SK-N-SH (cell line): Measurements from ENCODE around the gene MLX. TPM values are rescaled to one million over a fixed set of nuclear protein-coding genes. Genes with fewer than 3 reads are reported as not detected.

ENCODE experiments used
- CTCF ChIA-PET: fragments of 300-600, 350-600 bp; formaldehyde crosslinking; extraction: SDS; loops from one replicate; lab custom pipeline; 2021; lab: Yijun Ruan, JAX
- POLR2A ChIA-PET: fragments of 350-600 bp; sonication (Branson Sonifier 250); formaldehyde crosslinking; extraction: SDS; loops from one replicate; lab custom pipeline; 2020; ENCODE audit warnings: antibody characterized with exemption, inconsistent platforms; lab: Yijun Ruan, JAX
- DNase-seq: peaks from one replicate; pipeline ENCODE4 v3.0.0; 2012
- H2AFZ ChIP-seq: fragments of 200-600 bp; sonication (generic); 2 replicates; pipeline ENCODE4 v1.8.1; 2016; ENCODE audit warnings: antibody characterized with exemption, mild to moderate bottlenecking, low read depth
- H3F3A ChIP-seq: fragments of 200-600 bp; sonication (generic); replicated peaks from 2 replicates; pipeline ENCODE3; 2016; ENCODE audit warnings: antibody characterized with exemption, mild to moderate bottlenecking; ENCODE audit not compliant: insufficient read depth
- H3K27ac ChIP-seq, 2 experiments: fragments of 200-500 bp in 1 of 2; fragments of 200-600 bp in 1 of 2; sonication (Bioruptor generic) in 1 of 2; sonication (generic), shearing (Covaris generic) in 1 of 2; 2 replicates each; pipeline versions ENCODE4 v1.5.1 to v1.6.1; 2014 to 2016; ENCODE audit warnings: low read depth in 2 of 2, inconsistent platforms in 1 of 2, low read length in 1 of 2, mild to moderate bottlenecking in 1 of 2, mixed read lengths in 1 of 2
- H3K27me3 ChIP-seq: fragments of 200-600 bp; sonication (generic), shearing (Covaris generic); 2 replicates; pipeline ENCODE4 v1.6.1; 2016; ENCODE audit warnings: mixed run types; ENCODE audit not compliant: insufficient read depth
- H3K36me3 ChIP-seq, 2 experiments: fragments of 200-500 bp in 1 of 2; fragments of 200-600 bp in 1 of 2; sonication (Bioruptor generic) in 1 of 2; sonication (generic) in 1 of 2; replicated peaks in 1 of 2; 2 replicates each; pipeline versions ENCODE3 to v1.5.1; 2014 to 2016; ENCODE audit warnings: low read length in 1 of 2, mild to moderate bottlenecking in 1 of 2; ENCODE audit not compliant: insufficient read depth in 2 of 2, control insufficient read depth in 1 of 2
- H3K4me1 ChIP-seq, 2 experiments: fragments of 200-500 bp in 1 of 2; fragments of 200-600 bp in 1 of 2; sonication (Bioruptor generic) in 1 of 2; sonication (generic), shearing (Covaris generic) in 1 of 2; 2 replicates each; pipeline versions ENCODE4 v1.5.1 to v1.6.1; 2014 to 2016; ENCODE audit warnings: low read depth in 1 of 2, low read length in 1 of 2, mixed run types in 1 of 2; ENCODE audit not compliant: insufficient read depth in 2 of 2, control insufficient read depth in 1 of 2
- H3K4me2 ChIP-seq: fragments of 200-600 bp; sonication (generic), shearing (Covaris generic); 2 replicates; pipeline ENCODE4 v1.6.1; 2017; ENCODE audit warnings: mixed run types
- H3K4me3 ChIP-seq, 2 experiments: fragments of 200-500 bp in 1 of 2; fragments of 200-600 bp in 1 of 2; sonication (Bioruptor generic) in 1 of 2; sonication (generic), shearing (Covaris generic) in 1 of 2; 2 replicates each; pipeline versions ENCODE4 v1.5.1 to v1.8.1; 2014 to 2016; ENCODE audit warnings: low read depth in 2 of 2, inconsistent platforms in 1 of 2, low read length in 1 of 2, mild to moderate bottlenecking in 1 of 2, mixed read lengths in 1 of 2, moderate library complexity in 1 of 2
- H3K79me2 ChIP-seq: fragments of 200-600 bp; sonication (generic); 2 replicates; pipeline ENCODE4 v1.8.1; 2017; ENCODE audit warnings: mild to moderate bottlenecking; ENCODE audit not compliant: insufficient read depth
- H3K9ac ChIP-seq: fragments of 200-600 bp; sonication (generic); 2 replicates; pipeline ENCODE4 v1.6.1; 2017; ENCODE audit warnings: mixed run types
- H3K9me2 ChIP-seq: fragments of 200-600 bp; sonication (generic); 2 replicates; pipeline ENCODE4 v1.6.1; 2017; ENCODE audit warnings: mixed run types
- H3K9me3 ChIP-seq: fragments of 200-600 bp; sonication (generic); 2 replicates; pipeline ENCODE4 v1.6.1; 2017; ENCODE audit warnings: mixed run types, mild to moderate bottlenecking, moderate library complexity
- H4K20me1 ChIP-seq: fragments of 200-600 bp; sonication (generic); 2 replicates; pipeline ENCODE4 v1.6.1; 2017; ENCODE audit warnings: mild to moderate bottlenecking, mixed run types; ENCODE audit not compliant: insufficient read depth
- ELF1 ChIP-seq: IDR thresholded peaks from 2 replicates; pipeline ENCODE4 v1.4.0; 2012
- EP300 ChIP-seq, 2 experiments: IDR thresholded peaks; 2 replicates each; pipeline versions ENCODE4 v1.4.0 to v1.6.1; 2012; ENCODE audit warnings: borderline replicate concordance in 1 of 2, low read depth in 1 of 2, low read length in 1 of 2
- FOSL2 ChIP-seq: IDR thresholded peaks from 2 replicates; pipeline ENCODE4 v1.4.0; 2012; ENCODE audit warnings: low read depth, mild to moderate bottlenecking, moderate library complexity, borderline replicate concordance
- FOXJ3 ChIP-seq: sonication (generic); formaldehyde crosslinking; IDR thresholded peaks from 2 replicates; pipeline ENCODE4 v1.5.1; 2020; ENCODE audit warnings: mild to moderate bottlenecking, missing genetic modification reagents
- FOXM1 ChIP-seq: IDR thresholded peaks from 2 replicates; pipeline ENCODE4 v1.4.0; 2012; ENCODE audit warnings: low read depth, mild to moderate bottlenecking
- GABPA ChIP-seq: IDR thresholded peaks from 2 replicates; pipeline ENCODE4 v1.4.0; 2012; ENCODE audit warnings: low read depth, mild to moderate bottlenecking
- GATA2 ChIP-seq: sonication (generic); formaldehyde crosslinking; IDR thresholded peaks from 2 replicates; pipeline ENCODE4 v1.5.0; 2020; ENCODE audit warnings: mild to moderate bottlenecking, missing genetic modification reagents
- JUND ChIP-seq: IDR thresholded peaks from 2 replicates; pipeline ENCODE4 v1.4.0; 2012
- MEF2A ChIP-seq: IDR thresholded peaks from 2 replicates; pipeline ENCODE4 v1.4.0; 2012; ENCODE audit warnings: low read depth, borderline replicate concordance
- MXI1 ChIP-seq: IDR thresholded peaks from 2 replicates; pipeline ENCODE4 v1.6.1; 2012; ENCODE audit warnings: mild to moderate bottlenecking, low read depth, low read length, improper control_type of control experiment
- NRF1 ChIP-seq: IDR thresholded peaks from 2 replicates; pipeline ENCODE4 v1.6.1; 2012; ENCODE audit warnings: low read depth, mild to moderate bottlenecking, low read length
- PBX3 ChIP-seq: IDR thresholded peaks from 2 replicates; pipeline ENCODE4; 2012
- POLR2AphosphoS5 ChIP-seq: IDR thresholded peaks from 2 replicates; pipeline ENCODE4 v1.6.1; 2012; ENCODE audit warnings: low read depth, low read length
- RAD21 ChIP-seq: IDR thresholded peaks from 2 replicates; pipeline ENCODE4 v1.6.1; 2012; ENCODE audit warnings: mild to moderate bottlenecking, low read length
- RCOR1 ChIP-seq: fragments of 150-350 bp; IDR thresholded peaks from 2 replicates; pipeline ENCODE4 v1.6.1; 2017; ENCODE audit warnings: antibody characterized with exemption, low read length
- REST ChIP-seq: IDR thresholded peaks from 2 replicates; pipeline ENCODE4 v1.6.1; 2012; ENCODE audit warnings: mild to moderate bottlenecking, low read depth, low read length, moderate library complexity
- RFX5 ChIP-seq: IDR thresholded peaks from 2 replicates; pipeline ENCODE4 v1.6.1; 2012; ENCODE audit warnings: mild to moderate bottlenecking, improper control_type of control experiment, low read length
- RXRA ChIP-seq: IDR thresholded peaks from 2 replicates; pipeline ENCODE4 v1.4.0; 2012; ENCODE audit warnings: low read depth, mild to moderate bottlenecking, borderline replicate concordance
- SIN3A ChIP-seq: IDR thresholded peaks from 2 replicates; pipeline ENCODE4 v1.6.1; 2012; ENCODE audit warnings: low read depth, mild to moderate bottlenecking, low read length, moderate library complexity, borderline replicate concordance
- SMC3 ChIP-seq: IDR thresholded peaks from 2 replicates; pipeline ENCODE4 v1.6.1; 2012; ENCODE audit warnings: low read depth, low read length, improper control_type of control experiment
- TAF1 ChIP-seq: IDR thresholded peaks from 2 replicates; pipeline ENCODE4 v1.6.1; 2012; ENCODE audit warnings: low read depth, mild to moderate bottlenecking, low read length, moderate library complexity, borderline replicate concordance
- TCF12 ChIP-seq: IDR thresholded peaks from 2 replicates; pipeline ENCODE4 v1.4.0; 2012
- TEAD4 ChIP-seq: IDR thresholded peaks from 2 replicates; pipeline ENCODE4 v1.4.0; 2012; ENCODE audit warnings: mild to moderate bottlenecking, borderline replicate concordance; ENCODE audit not compliant: insufficient read depth
- USF1 ChIP-seq: IDR thresholded peaks from 2 replicates; pipeline ENCODE4 v1.4.0; 2012; ENCODE audit warnings: low read depth, borderline replicate concordance
- USF2 ChIP-seq: fragments of 150-350 bp; IDR thresholded peaks from 2 replicates; pipeline ENCODE4 v1.6.1; 2017; ENCODE audit warnings: antibody characterized with exemption, low read length, low read depth, borderline replicate concordance
- YY1 ChIP-seq: IDR thresholded peaks from 2 replicates; pipeline ENCODE4 v1.4.0; 2012; ENCODE audit warnings: low read depth, mild to moderate bottlenecking
- WGBS: methylation state at CpG from one replicate; pipeline ENCODE4 v1.1.6; 2017; ENCODE audit warnings: low lambda C conversion rate; 5-methylcytosine and 5-hydroxymethylcytosine counted together
- polyA plus RNA-seq, 3 experiments: library from polyadenylated mRNA; depleted of rRNA; stranded (reverse); fragments of >200 nt; gene quantifications; 2 replicates each; pipeline ENCODE4 v1.2.3, GENCODE V29; 2012

Gene MLX
- polyA plus RNA-seq, 1 of the 3 experiments (the other 2 are of a cell fraction): 44.5 TPM

GRCh38 chr17:42609182-42609813 is 42.4 kb downstream of the MLX start, which contains the start of the genes RETREG3 and TUBG1:
Gene RETREG3 (minus strand): TSS chr17:42609374. CDS start chr17:42609324, 50 bp downstream.
Gene TUBG1 (plus strand): TSS chr17:42609683. CDS start chr17:42609738, 55 bp downstream.
- 1% methylated on average over 43 of the region's 66 CpGs for WGBS
- peak; percentile 100 for DNase-seq
- H3K79me2 ChIP-seq: peaks cover 63% of the 10 kb centered on the region
- H4K20me1 ChIP-seq: peaks cover 34% of the 10 kb centered on the region
- H3K36me3 ChIP-seq: peaks cover 22 to 25% of the 10 kb centered on the region in 2 experiments
- H3K27ac ChIP-seq: peak within 1 kb of the TSS; percentile 80 to 91
- peak within 1 kb of the TSS; percentile 86 for H2AFZ ChIP-seq
- no peaks in the 10 kb centered on the region for H3K27me3 ChIP-seq
- peaks cover 10% of the 10 kb centered on the region for H3F3A ChIP-seq
- H3K9me3 ChIP-seq: no peaks in the 10 kb centered on the region
- ChIA-PET CTCF (interaction anchor here (1.0 to 4.8 kb wide), 7 partner anchors 9 to 69 kb away, joined by 3 to 48 read pairs (median 6); partner anchors contain the start of genes CCR10 and PLEKHH3), POLR2A (interaction anchor here (1.5 to 2.8 kb wide), 7 partner anchors 9 to 72 kb away, joined by 4 to 16 read pairs (median 11); partner anchors contain the start of genes PLEKHH3 and PSMC3IP)
- peak within 1 kb of the TSS; percentile 97 for H3K4me2 ChIP-seq
- H3K9ac ChIP-seq: peak within 1 kb of the TSS; percentile 89
- H3K4me1 ChIP-seq: peaks cover 0 to 6% of the 10 kb centered on the region in 2 experiments; a peak in 2 of 4 replicates
- peak within 1 kb of the TSS; percentile 72 to 99 for H3K4me3 ChIP-seq
- H3K9me2 ChIP-seq: no peaks in the 10 kb centered on the region
- TF ChIP-seq TEAD4 (no peak), FOXM1 (no peak), RFX5 (peak; percentile 55; the same call in 1 of the 2 replicates), REST (0 out of 2 replicates have a peak, but pooled peaks have one; percentile 5), GATA2 (CRISPR knock-in tag) (no peak), YY1 (peak; percentile 60), EP300 (IDR thresholded peaks at IDR 0.05; ENCODE audit: borderline replicate concordance in 1 of 2, low read depth in 1 of 2, low read length in 1 of 2) (no peak), ELF1 (no peak), MEF2A (no peak), USF1 (no peak), SIN3A (peak; percentile 21; the same call in 1 of the 2 replicates), TAF1 (no peak; the same call in none of the 2 replicates), MXI1 (peak; percentile 81), USF2 (no peak), GABPA (peak; percentile 41), FOXJ3 (CRISPR knock-in tag) (no peak), JUND (no peak), RAD21 (peak; percentile 11; the same call in 1 of the 2 replicates), NRF1 (peak; percentile 86), TCF12 (no peak), FOSL2 (no peak), POLR2AphosphoS5 (peak; percentile 75), SMC3 (no peak; the same call in 1 of the 2 replicates), RXRA (no peak), PBX3 (peak; percentile 94), RCOR1 (no peak)
